BJ (cell line): ENCODE results near the gene ERCC6. TPM values are rescaled to one million over a fixed set of nuclear protein-coding genes. Genes with fewer than 3 reads are reported as not detected.

Experiments
- CTCF ChIA-PET: fragments of 350-600 bp; formaldehyde crosslinking; extraction: SDS; loops from one replicate; lab custom pipeline; 2021; ENCODE audit warnings: antibody characterized with exemption, inconsistent platforms; lab: Yijun Ruan, JAX
- POLR2A ChIA-PET: fragments of 300-600 bp; sonication (Branson Sonifier 250); formaldehyde crosslinking; extraction: SDS; loops from one replicate; lab custom pipeline; 2021; ENCODE audit warnings: antibody characterized with exemption; lab: Charles Lee
- DNase-seq: peaks from one replicate; pipeline ENCODE4 v3.0.0-alpha.2; 2011; ENCODE audit warnings: low read depth
- H3K27me3 ChIP-seq: 2 replicates; pipeline ENCODE4 v1.6.0; 2011; ENCODE audit warnings: low read length; ENCODE audit not compliant: control insufficient read depth, insufficient read depth
- H3K36me3 ChIP-seq: 2 replicates; pipeline ENCODE4 v1.5.1; 2011; ENCODE audit warnings: low read length; ENCODE audit not compliant: control insufficient read depth, insufficient read depth
- H3K4me3 ChIP-seq: 2 replicates; pipeline ENCODE4 v1.5.1; 2011; ENCODE audit warnings: low read depth, mild to moderate bottlenecking, control low read depth, low read length
- CTCF ChIP-seq: IDR thresholded peaks from 2 replicates; pipeline ENCODE4 v1.5.1; 2011; ENCODE audit warnings: low read depth, mild to moderate bottlenecking, control low read depth, inconsistent platforms, low read length, moderate library complexity; ENCODE audit not compliant: insufficient read depth
- polyA plus RNA-seq: library from polyadenylated mRNA; depleted of rRNA; stranded (reverse); fragments of >200 nt; gene quantifications from 2 replicates; pipeline ENCODE4 v1.2.3, GENCODE V29; 2011

ERCC6 gene
- polyA plus RNA-seq, 1 experiment, result 26.1 TPM

DNA sequence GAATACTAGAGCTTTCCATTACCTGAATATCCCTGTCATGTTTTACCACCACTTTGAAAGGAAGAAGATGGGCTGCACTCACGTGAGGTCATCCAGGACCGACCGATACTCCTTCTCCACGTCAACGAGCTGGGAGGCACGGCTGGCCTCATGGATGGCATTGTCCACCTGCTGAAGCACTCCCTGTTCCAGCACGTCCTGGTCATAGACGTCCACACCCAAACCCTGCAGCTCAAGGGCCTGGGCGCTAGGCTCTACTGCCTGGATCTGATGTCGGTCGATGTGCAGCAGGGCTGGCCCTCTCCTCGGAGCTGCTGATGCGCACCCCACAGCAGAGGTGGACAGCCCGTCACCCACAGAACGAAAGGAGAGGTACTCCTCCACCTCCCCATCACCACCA lies 6.5 kb downstream of the ERCC6 start:
- no peak for DNase-seq
- peaks cover 18% of the 10 kb centered on the region for H3K36me3 ChIP-seq
- H3K27me3 ChIP-seq, result no peaks in the 10 kb centered on the region
- H3K4me3 ChIP-seq, result no peak overlapping the region
- TF ChIP-seq CTCF, result no peak
- ChIA-PET POLR2A (no interaction called here), CTCF (interaction anchor here (1.2 to 1.9 kb wide), 2 partner anchors 14 to 61 kb away, joined by 3 to 6 read pairs; no protein-coding TSS in a partner anchor)

- H3K36me3 ChIP-seq, result peaks cover 19% of the 10 kb centered on the region
- ChIA-PET POLR2A (no interaction called here), CTCF (interaction anchor here (0.9 to 1.6 kb wide), 3 partner anchors 10 to 35 kb away, joined by 3 to 4 read pairs (median 3); partner anchors contain the start of gene ERCC6)
- no peak for DNase-seq
- no peaks in the 10 kb centered on the region for H3K27me3 ChIP-seq
- no peak overlapping the region for H3K4me3 ChIP-seq
- TF ChIP-seq CTCF, result no peak
Observed at GRCh38 chr10:49528977-49529506, 9.9 kb downstream of the ERCC6 start.

DNA sequence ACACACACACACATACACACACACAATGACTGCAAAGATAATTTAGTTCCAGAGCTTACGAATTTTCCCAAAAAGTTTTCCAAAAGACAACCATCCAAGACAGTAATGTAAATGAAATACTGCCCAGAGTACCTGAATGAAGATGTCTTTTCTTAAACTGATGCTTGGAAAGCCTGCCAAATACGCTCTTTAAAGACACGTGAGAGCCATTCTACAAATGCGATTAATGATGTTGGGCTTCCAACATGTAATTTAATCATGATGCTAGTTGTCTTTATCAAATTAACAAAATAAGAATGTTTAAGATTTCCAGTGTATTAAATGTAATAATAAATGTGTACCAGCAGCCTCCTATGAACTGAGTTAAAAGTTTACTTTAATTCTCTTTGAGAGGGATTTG lies 11.1 kb downstream of the ERCC6 start:
- ChIA-PET CTCF (interaction anchor here (1.2 to 1.6 kb wide), 2 partner anchors 9 to 871 kb away, joined by 3 to 4 read pairs; no protein-coding TSS in a partner anchor), POLR2A (no interaction called here)
- no peaks in the 10 kb centered on the region for H3K27me3 ChIP-seq
- TF ChIP-seq CTCF, result no peak
- H3K36me3 ChIP-seq, result peaks cover 21% of the 10 kb centered on the region
- no peak for DNase-seq
- no peak overlapping the region for H3K4me3 ChIP-seq

- no peak for DNase-seq
- CTCF ChIA-PET, result interaction anchor here (1.2 to 1.4 kb wide), 2 partner anchors 26 to 870 kb away, joined by 3 to 5 read pairs; no protein-coding TSS in a partner anchor
- H3K4me3 ChIP-seq, result no peak overlapping the region
- POLR2A ChIA-PET, result no interaction called here
- no peaks in the 10 kb centered on the region for H3K27me3 ChIP-seq
- H3K36me3 ChIP-seq, result peaks cover 16% of the 10 kb centered on the region
- no peak for TF ChIP-seq CTCF
Observed at GRCh38 chr10:49527061-49527460, 11.9 kb downstream of the ERCC6 start.

DNA sequence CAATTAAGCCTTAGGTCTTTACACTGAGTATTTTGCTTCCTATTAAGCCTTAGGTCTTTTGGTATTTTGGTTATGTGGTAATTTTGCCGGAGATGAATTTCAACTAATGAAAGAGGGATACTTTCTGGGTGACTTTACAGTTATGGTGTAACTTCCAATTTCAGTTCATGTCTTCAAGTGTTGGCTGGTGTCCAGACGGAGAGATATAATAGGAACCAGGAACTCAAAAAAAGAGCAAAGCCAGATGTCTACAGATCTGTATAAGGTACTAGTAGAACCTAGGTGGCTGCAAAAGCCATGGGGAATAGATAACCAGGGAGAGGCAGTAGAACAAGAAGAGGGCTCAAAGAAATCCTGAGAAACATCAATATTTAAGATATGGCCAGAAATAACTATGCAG lies 12.3 kb downstream of the ERCC6 start:
- Histone ChIP-seq H3K36me3 (peaks cover 13% of the 10 kb centered on the region), H3K27me3 (no peaks in the 10 kb centered on the region), H3K4me3 (no peak overlapping the region)
- TF ChIP-seq CTCF, result no peak
- ChIA-PET POLR2A (no interaction called here), CTCF (interaction anchor here (1.4 kb wide), 1 partner anchor 27 kb away, joined by 5 read pairs; no protein-coding TSS in a partner anchor)
- DNase-seq, result peak; percentile 54
